ENCODE results near the gene LRRC8D. TPM values are rescaled to one million over a fixed set of nuclear protein-coding genes. Genes with fewer than 3 reads are reported as not detected.

Gene LRRC8D
- total RNA-seq, 1 experiment from 2014 or later = 22.3 TPM

DNA sequence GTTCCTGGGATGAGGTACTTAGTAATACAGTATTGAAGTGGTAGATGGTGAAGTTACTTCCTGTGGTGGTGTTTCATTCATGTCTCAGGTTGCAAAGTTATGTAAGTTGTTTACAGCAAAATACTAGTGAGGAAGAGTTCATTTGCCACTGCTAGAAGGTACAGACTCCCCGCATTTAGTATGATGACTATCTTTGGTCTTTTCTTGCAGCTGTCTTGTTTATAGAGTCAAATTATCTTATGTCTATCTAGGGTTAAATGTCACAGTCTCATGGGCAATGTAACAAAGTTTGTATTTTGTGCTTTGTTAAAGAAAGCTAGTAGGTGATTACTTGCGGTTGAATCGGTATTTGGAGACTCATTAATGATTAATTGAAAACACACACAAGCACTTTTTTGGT is 50.2 kb downstream of the LRRC8D start:
- Mint-ChIP-seq H3K36me3 (ENCODE audit: insufficient read depth, unreplicated experiment) (peaks cover 4% of the 10 kb centered on the region), H3K27ac (ENCODE audit: unreplicated experiment) (no peak overlapping the region), H3K4me1 (ENCODE audit: low read depth, unreplicated experiment) (peaks cover 39% of the 10 kb centered on the region), H3K4me3 (ENCODE audit: low read depth, unreplicated experiment) (peak overlapping the region; percentile 32), H3K9me3 (ENCODE audit: low read depth, unreplicated experiment) (peaks cover 2% of the 10 kb centered on the region), H3K27me3 (ENCODE audit: unreplicated experiment) (no peaks in the 10 kb centered on the region)
- no peak for DNase-seq
- intact Hi-C loops (cut with micrococcal nuclease; ENCODE audit: unreplicated experiment) = no loop called here
- BruUV-seq (replicated peaks) = no TSS peak
- CTCF ChIA-PET = interaction anchor here (1.0 kb wide), 1 partner anchor 12 kb away, joined by 3 read pairs; no protein-coding TSS in a partner anchor
- TF ChIP-seq, protein P1, sequence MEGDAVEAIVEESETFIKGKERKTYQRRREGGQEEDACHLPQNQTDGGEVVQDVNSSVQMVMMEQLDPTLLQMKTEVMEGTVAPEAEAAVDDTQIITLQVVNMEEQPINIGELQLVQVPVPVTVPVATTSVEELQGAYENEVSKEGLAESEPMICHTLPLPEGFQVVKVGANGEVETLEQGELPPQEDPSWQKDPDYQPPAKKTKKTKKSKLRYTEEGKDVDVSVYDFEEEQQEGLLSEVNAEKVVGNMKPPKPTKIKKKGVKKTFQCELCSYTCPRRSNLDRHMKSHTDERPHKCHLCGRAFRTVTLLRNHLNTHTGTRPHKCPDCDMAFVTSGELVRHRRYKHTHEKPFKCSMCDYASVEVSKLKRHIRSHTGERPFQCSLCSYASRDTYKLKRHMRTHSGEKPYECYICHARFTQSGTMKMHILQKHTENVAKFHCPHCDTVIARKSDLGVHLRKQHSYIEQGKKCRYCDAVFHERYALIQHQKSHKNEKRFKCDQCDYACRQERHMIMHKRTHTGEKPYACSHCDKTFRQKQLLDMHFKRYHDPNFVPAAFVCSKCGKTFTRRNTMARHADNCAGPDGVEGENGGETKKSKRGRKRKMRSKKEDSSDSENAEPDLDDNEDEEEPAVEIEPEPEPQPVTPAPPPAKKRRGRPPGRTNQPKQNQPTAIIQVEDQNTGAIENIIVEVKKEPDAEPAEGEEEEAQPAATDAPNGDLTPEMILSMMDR (IDR thresholded peaks at IDR 0.05; ENCODE audit: unreplicated experiment) = no peak

DNA sequence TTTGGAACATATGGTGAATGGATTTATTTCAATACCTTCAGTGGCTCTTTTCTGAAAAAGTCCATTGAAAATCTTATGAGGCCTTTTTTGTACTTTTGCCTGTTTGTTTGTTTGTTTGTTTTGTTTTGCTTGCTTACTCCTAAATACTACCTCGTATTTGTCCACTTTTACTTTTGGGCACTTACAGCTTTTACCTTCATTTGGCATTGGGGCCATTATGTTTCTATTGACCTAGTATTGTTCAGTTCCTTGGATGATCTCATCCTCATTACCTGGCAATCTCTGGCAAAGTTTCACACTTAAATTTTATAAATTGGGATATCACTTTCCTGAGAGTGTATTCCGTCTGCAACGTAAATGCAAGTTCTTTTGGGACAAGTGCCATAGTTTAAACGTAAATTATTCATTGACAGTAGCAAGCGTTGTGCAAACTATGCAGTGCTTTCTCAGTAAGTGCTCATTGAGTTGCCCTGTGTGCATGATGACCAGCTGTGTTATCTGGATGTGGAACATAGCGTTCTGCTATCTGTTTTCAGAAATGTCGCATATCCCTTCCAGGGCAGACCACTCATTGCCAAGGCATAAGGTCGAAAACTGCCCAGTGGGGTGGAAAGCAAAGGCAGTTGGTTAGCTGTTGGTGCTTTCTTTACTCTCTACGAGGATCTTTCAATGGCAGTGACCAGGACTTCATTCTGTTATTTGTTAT is 51.1 kb downstream of the LRRC8D start:
- intact Hi-C loops (cut with micrococcal nuclease; ENCODE audit: unreplicated experiment) = no loop called here
- Mint-ChIP-seq H3K9me3 (ENCODE audit: low read depth, unreplicated experiment) (peaks cover 2% of the 10 kb centered on the region), H3K4me1 (ENCODE audit: low read depth, unreplicated experiment) (peaks cover 30% of the 10 kb centered on the region), H3K36me3 (ENCODE audit: insufficient read depth, unreplicated experiment) (peaks cover 4% of the 10 kb centered on the region), H3K27me3 (ENCODE audit: unreplicated experiment) (no peaks in the 10 kb centered on the region), H3K27ac (ENCODE audit: unreplicated experiment) (no peak overlapping the region), H3K4me3 (ENCODE audit: low read depth, unreplicated experiment) (no peak overlapping the region)
- DNase-seq = no peak
- BruUV-seq (replicated peaks) = no TSS peak
- CTCF ChIA-PET = no interaction called here
- TF ChIP-seq, protein P1 (IDR thresholded peaks at IDR 0.05; ENCODE audit: unreplicated experiment) = no peak

DNA sequence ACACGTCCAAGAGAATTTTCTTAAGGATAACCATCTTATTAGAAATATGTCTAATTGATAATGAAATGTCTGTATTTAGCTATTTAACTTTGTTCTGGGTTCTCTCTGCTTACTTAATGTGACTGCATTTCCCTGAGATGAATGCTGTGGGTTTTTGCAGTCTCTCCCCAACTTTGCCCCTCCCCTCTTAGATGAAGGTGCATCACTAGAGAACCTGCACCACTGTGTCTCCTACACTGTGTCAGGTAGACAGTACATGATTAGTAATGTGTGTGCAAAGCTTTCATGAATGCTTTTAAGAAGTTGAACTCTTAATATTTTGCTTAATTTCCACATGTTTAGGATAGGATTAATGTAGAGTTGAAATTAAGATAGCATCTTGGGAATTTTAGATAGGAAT is 51.7 kb downstream of the LRRC8D start:
- no TSS peak for BruUV-seq (replicated peaks)
- intact Hi-C loops (cut with micrococcal nuclease; ENCODE audit: unreplicated experiment) = no loop called here

DNA sequence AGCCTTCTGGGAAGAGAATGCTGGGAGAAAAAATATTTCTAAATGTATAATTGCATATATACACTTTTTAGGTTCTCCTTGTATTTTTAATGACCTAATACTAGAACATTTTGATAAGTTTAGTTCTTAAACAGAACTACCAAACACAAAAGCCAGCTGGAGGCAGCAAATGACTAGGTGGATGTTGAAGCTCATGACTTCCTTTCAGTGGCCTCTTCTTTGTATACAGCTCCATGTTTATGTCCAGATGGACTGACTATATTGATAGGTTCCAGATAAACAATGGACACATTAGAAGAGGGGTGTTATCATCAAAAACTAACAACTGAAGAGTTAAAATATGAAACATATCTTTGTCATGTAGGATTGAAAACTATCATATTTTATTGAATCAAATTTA is 52.5 kb downstream of the LRRC8D start:
- no peak for DNase-seq
- H3K27ac Mint-ChIP-seq (ENCODE audit: unreplicated experiment) = no peak overlapping the region
- TF ChIP-seq, protein P1 (IDR thresholded peaks at IDR 0.05; ENCODE audit: unreplicated experiment) = no peak
- peaks cover 2% of the 10 kb centered on the region for H3K9me3 Mint-ChIP-seq (ENCODE audit: low read depth, unreplicated experiment)
- CTCF ChIA-PET = no interaction called here
- intact Hi-C loops (cut with micrococcal nuclease; ENCODE audit: unreplicated experiment) = no loop called here
- H3K36me3 Mint-ChIP-seq (ENCODE audit: insufficient read depth, unreplicated experiment) = peaks cover 4% of the 10 kb centered on the region
- no peak overlapping the region for H3K4me3 Mint-ChIP-seq (ENCODE audit: low read depth, unreplicated experiment)
- peaks cover 20% of the 10 kb centered on the region for H3K4me1 Mint-ChIP-seq (ENCODE audit: low read depth, unreplicated experiment)
- no TSS peak for BruUV-seq (replicated peaks)
- no peaks in the 10 kb centered on the region for H3K27me3 Mint-ChIP-seq (ENCODE audit: unreplicated experiment)

More for the DNA sequence above, 51.7 kb downstream of the LRRC8D start:
- DNase-seq = no peak
- Mint-ChIP-seq H3K27ac (ENCODE audit: unreplicated experiment) (no peak overlapping the region), H3K9me3 (ENCODE audit: low read depth, unreplicated experiment) (peaks cover 2% of the 10 kb centered on the region), H3K4me3 (ENCODE audit: low read depth, unreplicated experiment) (no peak overlapping the region), H3K27me3 (ENCODE audit: unreplicated experiment) (no peaks in the 10 kb centered on the region), H3K36me3 (ENCODE audit: insufficient read depth, unreplicated experiment) (peaks cover 4% of the 10 kb centered on the region), H3K4me1 (ENCODE audit: low read depth, unreplicated experiment) (peaks cover 23% of the 10 kb centered on the region)
- TF ChIP-seq, protein P1 (IDR thresholded peaks at IDR 0.05; ENCODE audit: unreplicated experiment) = no peak
- CTCF ChIA-PET = no interaction called here

Measured in Calu3 (cell line).